ENCODE measurements around the gene ATF7.
"Not testable (repeated sequence)": the region's sequence is repeated elsewhere in the genome, so short reads cannot be mapped to it uniquely, and the experiment has no call there.

Gene ATF7

GRCh38 chr12:53626702-53627169 lies 554 bp upstream of the ATF7 start:
- no peak for DNase-seq

GRCh38 chr12:53625373-53625945 lies 723 bp downstream of the ATF7 start:
- no peak for DNase-seq

- peak; percentile 6 for DNase-seq
Measured at GRCh38 chr12:53624956-53625355, 1.2 kb downstream of the ATF7 start.

GRCh38 chr12:53624458-53624857 lies 1.7 kb downstream of the ATF7 start:
- no peak for DNase-seq

GRCh38 chr12:53623548-53624385 lies 2.4 kb downstream of the ATF7 start:
- no peak for DNase-seq

GRCh38 chr12:53622724-53623123 lies 3.5 kb downstream of the ATF7 start:
- no peak for DNase-seq

GRCh38 chr12:53618275-53618674 lies 7.9 kb downstream of the ATF7 start:
- DNase-seq: no peak

GRCh38 chr12:53617700-53618099 lies 8.5 kb downstream of the ATF7 start:
- DNase-seq: no peak

- no peak for DNase-seq
Measured at GRCh38 chr12:53616950-53617349, 9.2 kb downstream of the ATF7 start.

- DNase-seq: no peak
Measured at GRCh38 chr12:53613821-53614220, 12.4 kb downstream of the ATF7 start.

- no peak for DNase-seq
Measured at GRCh38 chr12:53612978-53613377, 13.2 kb downstream of the ATF7 start.

- DNase-seq: no peak
Measured at GRCh38 chr12:53611304-53611703, 14.9 kb downstream of the ATF7 start.

GRCh38 chr12:53606688-53607087 lies 19.5 kb downstream of the ATF7 start:
- not testable (repeated sequence) for DNase-seq

GRCh38 chr12:53604581-53604980 lies 21.6 kb downstream of the ATF7 start:
- DNase-seq: no peak

- DNase-seq: no peak
Measured at GRCh38 chr12:53603804-53604203, 22.4 kb downstream of the ATF7 start.

GRCh38 chr12:53603196-53603595 lies 23.0 kb downstream of the ATF7 start:
- DNase-seq: no peak

- DNase-seq: no peak
Measured at GRCh38 chr12:53602176-53602864, 23.9 kb downstream of the ATF7 start.

- DNase-seq: no peak
Measured at GRCh38 chr12:53601296-53601847, 24.8 kb downstream of the ATF7 start.

GRCh38 chr12:53600490-53601295 lies 25.5 kb downstream of the ATF7 start:
- no peak for DNase-seq

- DNase-seq: no peak
Measured at GRCh38 chr12:53599579-53599978, 26.6 kb downstream of the ATF7 start.

- DNase-seq: not testable (repeated sequence)
Measured at GRCh38 chr12:53598971-53599370, 27.2 kb downstream of the ATF7 start.

- DNase-seq: peak; percentile 59
Measured at GRCh38 chr12:53596920-53597363, 29.2 kb downstream of the ATF7 start.
